Ishikawa (cell line): ENCODE data around the gene ACLY.

Experiments used
- EGR1 ChIP-seq: IDR thresholded peaks from 2 replicates; pipeline ENCODE4 v1.6.1; 2012
- EP300 ChIP-seq: IDR thresholded peaks from 2 replicates; pipeline ENCODE4 v1.6.1; 2012; ENCODE audit warnings: borderline replicate concordance
- FOXM1 ChIP-seq: IDR thresholded peaks from 2 replicates; pipeline ENCODE4 v1.6.1; 2012; ENCODE audit warnings: low read depth, borderline replicate concordance
- RAD21 ChIP-seq: IDR thresholded peaks from 2 replicates; pipeline ENCODE4 v1.6.1; 2012; ENCODE audit warnings: low read depth
- YY1 ChIP-seq: IDR thresholded peaks from 2 replicates; pipeline ENCODE4 v1.6.1; 2012; ENCODE audit warnings: low read depth
- ZBTB7A ChIP-seq: IDR thresholded peaks from 2 replicates; pipeline ENCODE4 v1.6.1; 2012; ENCODE audit warnings: low read depth

- no peak for TF ChIP-seq EP300
- no peak for TF ChIP-seq EGR1
- TF ChIP-seq FOXM1, result no peak
- TF ChIP-seq RAD21, result no peak
- TF ChIP-seq YY1, result no peak
- TF ChIP-seq ZBTB7A, result no peak
These were observed 14.2 kb upstream of the ACLY start for GRCh38 chr17:41932816-41933389.
